Endothelial cell of umbilical vein (primary cell): ENCODE measurements around the gene RBM43. TPM values are rescaled to one million over a fixed set of nuclear protein-coding genes. Genes with fewer than 3 reads are reported as not detected.

ENCODE experiments used
- BruUV-seq: library from RNA; stranded (reverse); fragments of 400-500 nt; replicated peaks from 2 replicates; lab custom pipeline; 2021; lab: Mats Ljungman, UMichigan
- CTCF ChIA-PET: fragments of 300-600, 350-600 bp; sonication (Branson Sonifier 250); formaldehyde crosslinking; loops from one replicate; lab custom pipeline; 2021; ENCODE audit warnings: antibody characterized with exemption, inconsistent platforms; lab: Charles Lee
- POLR2A ChIA-PET: fragments of 300-600, 350-600 bp; sonication (Branson Sonifier 250); formaldehyde crosslinking; loops from one replicate; lab custom pipeline; 2021; ENCODE audit warnings: antibody characterized with exemption, inconsistent platforms; lab: Charles Lee
- DNase-seq: peaks from one replicate; pipeline ENCODE4 v3.0.0-alpha.2; 2011; ENCODE audit warnings: low read depth, low spot score
- FAIRE-seq: peaks from 2 replicates; lab custom pipeline; 2011; peaks lifted over from hg19 to GRCh38; lab: Jason Lieb, UNC
- H2AFZ ChIP-seq: 2 replicates; pipeline ENCODE4 v1.6.0; 2012; ENCODE audit warnings: low read depth, low read length, control low read depth, inconsistent platforms
- H3K27ac ChIP-seq: 2 replicates; pipeline ENCODE4 v1.5.1; 2011; ENCODE audit warnings: low read depth, mild to moderate bottlenecking, control low read depth, low read length, moderate library complexity; ENCODE audit not compliant: insufficient read depth
- H3K27me3 ChIP-seq, 2 experiments: 2 replicates each; pipeline versions ENCODE4 v1.6.0 to v1.6.1; 2011; ENCODE audit warnings: low read length in 2 of 2, mixed read lengths in 1 of 2; ENCODE audit not compliant: control insufficient read depth in 2 of 2, insufficient read depth in 2 of 2
- H3K36me3 ChIP-seq, 2 experiments: 2 replicates in 1 of 2; 3 replicates in 1 of 2; pipeline ENCODE4 v1.5.1; 2011; ENCODE audit warnings: low read length in 2 of 2, mild to moderate bottlenecking in 1 of 2, moderate library complexity in 1 of 2; ENCODE audit not compliant: control insufficient read depth in 2 of 2, insufficient read depth in 2 of 2; ENCODE audit errors: extremely low read depth in 1 of 2
- H3K4me1 ChIP-seq: 3 replicates; pipeline ENCODE4 v1.5.1; 2011; ENCODE audit warnings: mild to moderate bottlenecking, low read length; ENCODE audit not compliant: control insufficient read depth, insufficient read depth; ENCODE audit errors: extremely low read depth
- H3K4me2 ChIP-seq: 2 replicates; pipeline ENCODE4 v1.6.1; 2011; ENCODE audit warnings: low read length, control low read depth, mixed read lengths; ENCODE audit not compliant: insufficient read depth
- H3K4me3 ChIP-seq, 3 experiments: fragments of 200-600 bp in 1 of 3; sonication (generic), shearing (Covaris generic) in 1 of 3; replicated peaks in 1 of 3; 2 replicates each; pipeline ENCODE4 v1.5.1; 2011 to 2016; ENCODE audit warnings: control low read depth in 3 of 3, low read length in 3 of 3, mild to moderate bottlenecking in 2 of 3, inconsistent platforms in 1 of 3, low read depth in 1 of 3, moderate library complexity in 1 of 3; ENCODE audit not compliant: insufficient read depth in 1 of 3
- H3K79me2 ChIP-seq: 2 replicates; pipeline ENCODE4 v1.6.0; 2012; ENCODE audit warnings: low read length, inconsistent platforms; ENCODE audit not compliant: control insufficient read depth, insufficient read depth
- H3K9ac ChIP-seq: replicated peaks from 2 replicates; pipeline ENCODE3; 2011; ENCODE audit warnings: low read length, control low read depth; ENCODE audit not compliant: insufficient read depth; ENCODE audit errors: extremely low read depth
- H3K9me1 ChIP-seq: replicated peaks from 3 replicates; pipeline ENCODE4 v1.6.0; 2011; ENCODE audit warnings: mild to moderate bottlenecking, low read length; ENCODE audit not compliant: control insufficient read depth, insufficient read depth; ENCODE audit errors: extremely low read depth
- H3K9me3 ChIP-seq: replicated peaks from 2 replicates; pipeline ENCODE4 v1.5.1; 2012; ENCODE audit warnings: low read length, inconsistent platforms; ENCODE audit not compliant: control insufficient read depth, insufficient read depth
- H4K20me1 ChIP-seq: replicated peaks from 2 replicates; pipeline ENCODE3; 2011; ENCODE audit warnings: mild to moderate bottlenecking, low read length; ENCODE audit not compliant: control insufficient read depth, insufficient read depth; ENCODE audit errors: extremely low read depth
- EZH2 ChIP-seq: IDR thresholded peaks from 2 replicates; pipeline ENCODE4 v1.6.1; 2012; ENCODE audit warnings: borderline replicate concordance, low read depth, mild to moderate bottlenecking, moderate library complexity, low read length, inconsistent platforms; ENCODE audit not compliant: severe bottlenecking
- FOS ChIP-seq: IDR thresholded peaks from 2 replicates; pipeline ENCODE4 v1.6.1; 2011; ENCODE audit warnings: mild to moderate bottlenecking, low read length, moderate library complexity, borderline replicate concordance; ENCODE audit not compliant: insufficient read depth
- GATA2 ChIP-seq: IDR thresholded peaks from 2 replicates; pipeline ENCODE4 v1.7.0; 2011; ENCODE audit warnings: low read depth, mild to moderate bottlenecking, moderate library complexity, mixed read lengths, low read length; ENCODE audit not compliant: insufficient read length, insufficient read depth
- JUN ChIP-seq: IDR thresholded peaks from 2 replicates; pipeline ENCODE4 v1.6.1; 2011; ENCODE audit warnings: borderline replicate concordance, low read depth; ENCODE audit not compliant: insufficient read length, insufficient read depth
- MAX ChIP-seq: IDR thresholded peaks from 2 replicates; pipeline ENCODE4 v1.6.1; 2011; ENCODE audit not compliant: insufficient read depth, insufficient read length
- MYC ChIP-seq: IDR thresholded peaks from one replicate; pipeline ENCODE4 v1.6.1; 2011; ENCODE audit warnings: mild to moderate bottlenecking, low read depth, low read length
- POLR2A ChIP-seq: IDR thresholded peaks from 2 replicates; pipeline ENCODE4 v1.6.1; 2012; ENCODE audit warnings: low read depth, mild to moderate bottlenecking, control low read depth, low read length
- POLR2AphosphoS5 ChIP-seq: IDR thresholded peaks from 2 replicates; pipeline ENCODE4 v1.6.1; 2012; ENCODE audit warnings: low read depth, mild to moderate bottlenecking, control low read depth, low read length, moderate library complexity; ENCODE audit not compliant: insufficient read depth
- dilution Hi-C: fragments of 300-500 bp; cut with MboI; formaldehyde crosslinking; loops from one replicate; pipeline ENCODE4 v1.15.0; 2019; ENCODE audit warnings: low sequenced_read_pairs; ENCODE audit not compliant: extremely low pct_ligation_motif_present
- intact Hi-C: fragments of 100-400 bp; cut with micrococcal nuclease; formaldehyde crosslinking; loops from one replicate; pipeline ENCODE4 v1.10.0; 2022
- polyA plus RNA-seq, 4 experiments: library from polyadenylated mRNA; depleted of rRNA in 3 of 4; stranded (reverse) in 3 of 4; unstranded in 1 of 4; fragments of >200 nt; gene quantifications; 2 replicates each; pipeline versions ENCODE4 v1.2.1 to v1.2.3, GENCODE V29; 2011 to 2012; ENCODE audit warnings: missing spikeins in 1 of 4
- total RNA-seq: library from RNA; stranded (reverse); gene quantifications from 2 replicates; pipeline ENCODE4 v1.2.3, GENCODE V29; 2021
- TF ChIP-seq, protein P1 (sequence below), 2 donors: IDR thresholded peaks; 1 replicate in 1 of 2; 2 replicates in 1 of 2; pipeline ENCODE4 v1.5.1; 2011; ENCODE audit warnings: low read length in 2 of 2, mild to moderate bottlenecking in 2 of 2, moderate library complexity in 2 of 2, control low read depth in 1 of 2, inconsistent platforms in 1 of 2, low read depth in 1 of 2; ENCODE audit not compliant: insufficient read depth in 1 of 2; ENCODE audit errors: extremely low read depth in 1 of 2

Gene RBM43
- total and polyA plus RNA-seq, 2 donors (not counting 3 experiments of a cell fraction or from before 2014, with no cell fraction given) = 3.7 to 6.5 TPM

- no peaks in the 10 kb centered on the region for H4K20me1 ChIP-seq
- intact Hi-C loops (no loop called here), dilution Hi-C loops (no loop called here)
- TF ChIP-seq, protein P1, sequence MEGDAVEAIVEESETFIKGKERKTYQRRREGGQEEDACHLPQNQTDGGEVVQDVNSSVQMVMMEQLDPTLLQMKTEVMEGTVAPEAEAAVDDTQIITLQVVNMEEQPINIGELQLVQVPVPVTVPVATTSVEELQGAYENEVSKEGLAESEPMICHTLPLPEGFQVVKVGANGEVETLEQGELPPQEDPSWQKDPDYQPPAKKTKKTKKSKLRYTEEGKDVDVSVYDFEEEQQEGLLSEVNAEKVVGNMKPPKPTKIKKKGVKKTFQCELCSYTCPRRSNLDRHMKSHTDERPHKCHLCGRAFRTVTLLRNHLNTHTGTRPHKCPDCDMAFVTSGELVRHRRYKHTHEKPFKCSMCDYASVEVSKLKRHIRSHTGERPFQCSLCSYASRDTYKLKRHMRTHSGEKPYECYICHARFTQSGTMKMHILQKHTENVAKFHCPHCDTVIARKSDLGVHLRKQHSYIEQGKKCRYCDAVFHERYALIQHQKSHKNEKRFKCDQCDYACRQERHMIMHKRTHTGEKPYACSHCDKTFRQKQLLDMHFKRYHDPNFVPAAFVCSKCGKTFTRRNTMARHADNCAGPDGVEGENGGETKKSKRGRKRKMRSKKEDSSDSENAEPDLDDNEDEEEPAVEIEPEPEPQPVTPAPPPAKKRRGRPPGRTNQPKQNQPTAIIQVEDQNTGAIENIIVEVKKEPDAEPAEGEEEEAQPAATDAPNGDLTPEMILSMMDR (IDR thresholded peaks at IDR 0.05; ENCODE audit: extremely low read depth in 1 of 2, insufficient read depth in 1 of 2, low read depth in 1 of 2, low read length in 2 of 2) = no peak
- no peak for TF ChIP-seq JUN
- TF ChIP-seq EZH2 = no peak
- TF ChIP-seq POLR2A = no peak
- no peak for TF ChIP-seq POLR2AphosphoS5
- no peak for TF ChIP-seq MAX
- no peak for TF ChIP-seq FOS
- no peak for TF ChIP-seq MYC
- no peak for TF ChIP-seq GATA2
- H3K27me3 ChIP-seq = no peaks in the 10 kb centered on the region
- ChIA-PET POLR2A (no interaction called here), CTCF (interaction anchor here (0.6 to 1.2 kb wide), 2 partner anchors 18 to 130 kb away, joined by 3 read pairs; no protein-coding TSS in a partner anchor)
- H3K4me2 ChIP-seq = no peak overlapping the region
- FAIRE-seq (no peak), DNase-seq (no peak)
- H3K9ac ChIP-seq = no peak overlapping the region
- H3K4me1 ChIP-seq = no peaks in the 10 kb centered on the region
- BruUV-seq = no TSS peak
- H3K9me3 ChIP-seq = no peaks in the 10 kb centered on the region
- no peak overlapping the region for H3K4me3 ChIP-seq
- H3K9me1 ChIP-seq = no peaks in the 10 kb centered on the region
- H3K36me3 ChIP-seq = peaks cover 5 to 6% of the 10 kb centered on the region in 2 experiments
- H2AFZ ChIP-seq = no peak overlapping the region
- no peak overlapping the region for H3K27ac ChIP-seq
- H3K79me2 ChIP-seq = no peaks in the 10 kb centered on the region
Measured at GRCh38 chr2:151280271-151280670, 18.6 kb upstream of the RBM43 start.
